Measurements from ENCODE around the gene FERMT3.

The FERMT3 gene

GRCh38 chr11:64186492-64187165 is 19.9 kb upstream of the FERMT3 start:
- peak; percentile 71 to 72 for DNase-seq

GRCh38 chr11:64192434-64192833 is 14.1 kb upstream of the FERMT3 start:
- DNase-seq, result no peak

DNA sequence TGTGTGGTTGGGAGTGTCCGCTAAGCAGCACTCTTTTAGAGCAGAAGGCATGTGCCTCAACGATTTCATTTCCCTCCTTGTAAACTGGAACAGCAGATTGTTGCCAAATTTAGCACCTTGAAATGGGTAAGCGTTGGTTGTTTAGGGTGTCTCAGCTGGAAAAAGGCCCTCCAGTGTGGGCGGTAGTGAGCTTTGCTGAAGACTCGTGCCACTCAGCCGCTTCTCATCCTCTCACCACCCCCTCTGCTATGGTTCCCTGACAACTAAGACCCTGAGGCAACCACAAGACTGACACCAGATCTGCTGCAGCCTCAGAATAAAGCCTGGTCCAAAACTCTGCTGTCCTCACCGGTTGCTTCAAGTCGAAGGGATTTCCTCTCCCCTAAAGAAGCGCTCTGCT is 9.9 kb upstream of the FERMT3 start:
- no peak for DNase-seq

GRCh38 chr11:64198511-64198910 is 8.0 kb upstream of the FERMT3 start:
- DNase-seq, result no peak

- no peak for DNase-seq
These were observed 5.0 kb upstream of the FERMT3 start for GRCh38 chr11:64201543-64201942.

GRCh38 chr11:64202992-64203391 is 3.5 kb upstream of the FERMT3 start:
- DNase-seq, result no peak

DNA sequence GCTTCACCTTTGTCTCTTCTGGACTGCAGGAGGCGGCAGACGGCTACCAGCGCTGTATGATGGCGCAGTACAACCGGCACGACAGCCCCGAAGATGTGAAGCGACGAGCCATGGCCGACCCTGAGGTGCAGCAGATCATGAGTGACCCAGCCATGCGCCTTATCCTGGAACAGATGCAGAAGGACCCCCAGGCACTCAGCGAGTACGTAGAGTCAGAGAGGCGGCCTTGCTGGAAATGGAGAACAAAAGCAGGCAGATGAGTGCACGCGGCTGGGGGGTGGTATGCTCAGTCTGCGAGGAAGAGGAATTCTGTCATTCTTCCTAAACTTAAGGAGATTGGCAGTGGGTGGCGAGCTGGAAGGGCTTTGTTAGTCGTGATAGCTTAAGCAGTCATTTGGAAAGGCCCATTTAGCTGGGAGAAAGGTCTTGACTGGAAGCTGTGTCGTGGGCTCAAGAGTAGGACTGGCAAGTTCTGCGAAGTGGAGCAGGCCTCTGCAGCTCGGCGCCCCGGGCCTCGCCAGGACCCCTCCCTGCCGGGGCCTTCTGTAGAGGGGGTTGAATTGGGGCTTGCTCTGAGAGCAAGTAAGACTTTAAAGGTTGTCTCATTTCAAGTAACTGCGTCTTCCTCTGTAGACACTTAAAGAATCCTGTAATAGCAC is 3.0 kb upstream of the FERMT3 start:
- no peak for DNase-seq

DNA sequence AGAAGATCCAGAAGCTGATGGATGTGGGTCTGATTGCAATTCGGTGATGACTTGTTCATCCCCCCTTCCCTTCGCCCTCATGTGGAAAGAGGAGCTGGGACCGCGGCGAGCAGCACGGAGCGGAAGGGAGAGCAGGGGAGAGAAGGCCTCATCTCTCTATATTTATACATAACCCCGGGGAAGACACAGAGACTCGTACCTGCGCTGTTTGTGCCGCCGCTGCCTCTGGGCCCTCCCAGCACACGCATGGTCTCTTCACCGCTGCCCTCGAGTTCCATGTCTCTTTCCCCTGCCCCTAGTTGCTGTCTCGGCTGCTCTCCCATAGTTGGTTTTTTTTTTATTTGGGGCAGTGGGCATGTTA is 2.5 kb upstream of the FERMT3 start:
- no peak for DNase-seq

DNA sequence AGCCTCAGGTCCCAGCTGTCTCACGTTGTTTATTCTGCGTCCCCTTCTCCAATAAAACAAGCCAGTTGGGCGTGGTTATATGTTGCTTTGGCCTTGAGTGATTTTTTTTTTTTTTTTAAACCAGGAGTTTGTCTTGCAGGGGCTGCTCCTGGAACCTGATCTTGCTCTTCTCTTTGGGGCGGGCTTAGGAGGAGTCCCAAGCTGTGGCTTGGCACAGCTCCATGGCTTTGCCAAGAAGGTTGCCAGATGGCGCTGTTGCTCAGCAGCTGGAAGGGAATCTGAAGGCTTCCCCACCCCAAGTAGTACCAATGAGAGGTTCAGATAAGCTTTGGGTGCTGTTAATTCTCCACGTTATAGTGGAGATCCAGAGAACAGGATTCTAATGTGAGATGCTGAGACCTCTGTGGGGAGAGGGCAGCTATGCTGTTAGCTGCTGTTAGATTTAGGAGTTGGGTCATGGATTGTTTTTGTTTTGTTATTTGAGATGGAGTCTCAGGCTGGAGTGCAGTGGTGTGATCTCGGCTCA is 2.0 kb upstream of the FERMT3 start:
- DNase-seq, result peak; percentile 79 to 82

- DNase-seq, result peak; percentile 89 to 92
These were observed 950 bp downstream of the FERMT3 start for GRCh38 chr11:64207256-64208085.

- DNase-seq, result no peak
These were observed 1.7 kb downstream of the FERMT3 start for GRCh38 chr11:64208086-64208795.

DNA sequence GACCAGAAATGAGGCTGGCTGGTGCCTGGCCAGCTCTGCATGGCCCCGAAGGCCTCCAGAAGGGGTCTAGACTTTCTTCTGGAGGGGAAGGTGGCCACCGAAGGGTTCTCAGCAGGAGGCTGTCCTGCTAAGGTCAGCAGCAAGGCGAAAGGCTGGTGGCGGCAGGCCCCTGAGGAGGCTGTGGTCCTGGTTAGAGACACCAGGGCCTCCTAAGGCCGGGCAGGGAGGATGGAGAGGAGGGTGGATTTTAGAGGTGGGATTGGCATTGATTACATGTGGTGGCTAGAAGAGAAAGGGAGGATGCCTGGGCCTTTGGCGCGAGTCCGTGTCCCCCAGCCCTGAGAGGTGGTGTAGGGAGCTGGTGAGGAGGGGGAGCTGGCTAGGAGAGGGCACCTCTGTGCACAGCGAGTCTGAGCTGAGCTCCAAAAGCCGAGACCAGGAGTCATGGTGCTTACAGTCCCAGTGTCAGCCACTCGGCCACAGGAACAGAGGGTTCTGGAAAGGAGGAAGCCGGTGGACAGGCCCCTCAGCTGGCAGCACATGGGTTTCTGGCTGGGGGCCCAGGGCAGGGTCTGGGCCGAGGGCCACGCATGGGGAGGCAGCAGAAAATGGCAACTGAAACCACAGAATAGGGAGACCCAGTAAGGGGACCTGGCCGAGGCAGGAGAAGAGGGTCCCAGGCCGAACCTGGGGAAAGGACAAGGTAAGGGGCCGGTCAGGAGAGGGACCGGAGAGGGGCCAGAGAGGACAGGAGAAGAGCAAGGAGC is 2.5 kb downstream of the FERMT3 start:
- no peak for DNase-seq

GRCh38 chr11:64209563-64209843 is 3.0 kb downstream of the FERMT3 start:
- DNase-seq, result no peak

DNA sequence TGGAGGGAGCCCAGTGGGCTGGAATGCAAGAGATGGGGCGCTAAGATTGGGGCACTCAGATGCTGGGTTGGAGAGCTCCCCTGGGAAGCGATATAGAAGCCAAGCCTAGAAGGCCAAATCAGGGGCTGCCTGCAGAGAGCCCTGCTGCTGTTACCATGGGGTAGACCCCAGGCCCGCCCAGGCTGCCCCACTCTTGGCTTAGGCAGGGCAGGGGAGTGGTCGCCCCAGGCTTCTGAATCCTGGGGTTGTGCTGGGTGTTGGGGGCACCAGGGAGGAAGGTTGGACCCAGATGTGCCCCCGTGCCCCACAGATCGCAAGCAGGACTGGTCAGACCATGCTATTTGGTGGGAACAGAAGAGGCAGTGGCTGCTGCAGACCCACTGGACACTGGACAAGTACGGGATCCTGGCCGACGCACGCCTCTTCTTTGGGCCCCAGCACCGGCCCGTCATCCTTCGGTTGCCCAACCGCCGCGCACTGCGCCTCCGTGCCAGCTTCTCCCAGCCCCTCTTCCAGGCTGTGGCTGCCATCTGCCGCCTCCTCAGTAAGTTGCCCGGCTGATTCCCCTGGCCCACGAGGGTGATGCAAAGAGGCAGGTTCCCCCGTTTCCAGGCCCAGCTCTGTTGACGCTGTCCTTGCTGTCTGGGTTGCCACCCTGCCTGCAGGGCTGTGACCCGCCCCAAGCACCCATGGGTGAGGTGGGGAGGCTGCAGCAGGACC is 3.9 kb downstream of the FERMT3 start:
- DNase-seq, result no peak

DNA sequence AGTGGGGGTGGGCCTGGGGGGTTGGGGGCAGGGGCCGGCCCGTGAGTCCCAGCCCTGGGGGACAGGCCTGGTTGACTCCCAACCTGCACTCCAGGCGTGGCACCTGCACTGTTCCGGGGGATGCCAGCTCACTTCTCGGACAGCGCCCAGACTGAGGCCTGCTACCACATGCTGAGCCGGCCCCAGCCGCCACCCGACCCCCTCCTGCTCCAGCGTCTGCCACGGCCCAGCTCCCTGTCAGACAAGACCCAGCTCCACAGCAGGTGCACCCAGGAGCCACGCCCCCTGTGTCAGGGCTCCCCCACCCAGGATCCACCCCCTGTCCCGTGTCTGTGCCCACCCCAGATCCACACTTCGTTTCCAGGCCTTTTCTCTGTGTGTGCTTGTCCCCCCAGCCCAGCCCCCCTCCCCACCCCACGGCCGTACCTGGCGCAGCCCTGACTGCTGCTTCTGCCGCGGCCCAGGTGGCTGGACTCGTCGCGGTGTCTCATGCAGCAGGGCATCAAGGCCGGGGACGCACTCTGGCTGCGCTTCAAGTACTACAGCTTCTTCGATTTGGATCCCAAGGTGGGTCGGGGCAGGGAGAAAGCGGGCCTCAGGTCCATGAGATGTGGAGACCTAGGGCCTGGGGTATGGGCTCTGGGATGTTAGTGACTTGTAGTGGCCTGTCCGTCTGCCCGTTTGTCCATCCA is 4.8 kb downstream of the FERMT3 start:
- no peak for DNase-seq

- no peak for DNase-seq
These were observed 10.4 kb downstream of the FERMT3 start for GRCh38 chr11:64216879-64217278.

DNA sequence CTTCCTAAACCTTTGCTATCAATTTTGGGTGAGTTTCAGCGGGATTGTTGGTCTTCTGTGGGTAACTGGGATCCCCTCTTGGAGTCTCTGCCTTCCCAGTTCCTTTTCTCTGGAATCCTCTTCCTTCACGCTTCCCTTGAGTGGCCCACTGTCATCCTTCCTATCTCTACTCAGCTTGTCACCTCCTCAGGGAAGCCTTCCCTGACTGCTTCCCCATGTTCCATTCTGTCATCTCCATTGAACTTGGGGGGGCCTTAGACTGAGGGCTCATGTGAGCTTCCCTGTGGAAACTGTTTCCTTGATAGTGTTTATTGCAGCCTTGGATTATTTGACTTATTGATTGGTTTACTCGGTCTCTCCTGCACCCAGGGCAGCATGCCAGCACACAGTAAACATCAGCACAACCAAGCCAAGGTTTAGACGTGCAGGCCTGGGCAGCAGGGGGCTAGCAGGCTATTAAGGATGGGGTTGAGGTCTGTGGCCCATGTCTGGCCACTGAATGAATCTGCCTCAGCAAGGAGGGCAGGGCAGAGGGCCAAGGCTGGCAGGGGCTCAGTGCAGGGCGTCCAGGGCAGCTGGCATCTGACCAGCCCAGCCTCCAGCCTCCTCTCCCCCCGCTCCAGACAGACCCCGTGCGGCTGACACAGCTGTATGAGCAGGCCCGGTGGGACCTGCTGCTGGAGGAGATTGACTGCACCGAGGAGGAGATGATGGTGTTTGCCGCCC is 12.3 kb downstream of the FERMT3 start:
- no peak for DNase-seq

DNA sequence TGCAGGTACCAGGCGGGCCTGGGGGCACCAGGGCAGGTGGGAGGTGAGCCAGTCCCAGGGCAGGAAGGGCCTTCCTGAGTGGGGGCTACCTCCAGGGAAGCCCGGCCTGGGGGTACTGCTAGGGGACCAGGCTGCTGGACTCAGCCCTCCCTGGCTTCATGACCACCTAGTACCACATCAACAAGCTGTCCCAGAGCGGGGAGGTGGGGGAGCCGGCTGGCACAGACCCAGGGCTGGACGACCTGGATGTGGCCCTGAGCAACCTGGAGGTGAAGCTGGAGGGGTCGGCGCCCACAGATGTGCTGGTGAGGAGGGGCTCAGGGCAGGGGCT is 12.8 kb downstream of the FERMT3 start:
- no peak for DNase-seq

DNA sequence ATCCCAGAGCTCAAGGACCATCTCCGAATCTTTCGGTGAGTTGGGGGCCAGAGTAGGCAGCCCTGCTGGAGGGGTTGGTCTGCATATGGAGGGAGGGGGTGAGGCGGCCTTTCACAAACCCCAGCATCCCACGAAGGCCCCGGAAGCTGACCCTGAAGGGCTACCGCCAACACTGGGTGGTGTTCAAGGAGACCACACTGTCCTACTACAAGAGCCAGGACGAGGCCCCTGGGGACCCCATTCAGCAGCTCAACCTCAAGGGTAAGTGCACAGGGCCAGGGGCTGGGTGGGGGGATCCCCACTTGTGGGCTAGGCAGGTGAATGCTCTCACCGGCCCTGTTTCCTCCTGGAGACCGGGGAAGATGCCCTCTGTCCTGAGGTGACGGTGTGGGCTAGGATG is 13.2 kb downstream of the FERMT3 start:
- DNase-seq, result no peak

DNA sequence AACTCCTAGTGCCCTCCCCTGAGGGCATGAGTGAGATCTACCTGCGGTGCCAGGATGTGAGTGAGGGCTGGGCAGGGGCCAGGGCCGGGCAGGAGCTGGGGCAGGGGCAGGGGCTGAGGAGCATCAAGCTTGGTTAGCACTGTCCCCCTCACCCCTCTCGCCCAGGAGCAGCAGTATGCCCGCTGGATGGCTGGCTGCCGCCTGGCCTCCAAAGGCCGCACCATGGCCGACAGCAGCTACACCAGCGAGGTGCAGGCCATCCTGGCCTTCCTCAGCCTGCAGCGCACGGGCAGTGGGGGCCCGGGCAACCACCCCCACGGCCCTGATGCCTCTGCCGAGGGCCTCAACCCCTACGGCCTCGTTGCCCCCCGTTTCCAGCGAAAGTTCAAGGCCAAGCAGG is 13.8 kb downstream of the FERMT3 start:
- no peak for DNase-seq

DNA sequence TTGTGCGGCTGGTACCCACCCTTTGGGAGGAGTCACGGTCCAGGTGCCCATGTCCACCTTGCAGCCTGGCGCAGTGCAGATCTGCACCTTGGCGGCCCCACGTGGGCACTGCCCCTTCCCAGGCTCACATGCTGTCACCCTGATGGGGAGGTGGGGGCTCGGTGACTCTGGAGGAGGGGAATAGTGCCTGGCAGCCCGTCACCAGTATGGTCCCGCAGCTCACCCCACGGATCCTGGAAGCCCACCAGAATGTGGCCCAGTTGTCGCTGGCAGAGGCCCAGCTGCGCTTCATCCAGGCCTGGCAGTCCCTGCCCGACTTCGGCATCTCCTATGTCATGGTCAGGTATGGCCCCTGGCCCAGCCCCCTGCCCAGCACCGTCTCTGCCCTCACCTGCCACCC is 14.3 kb downstream of the FERMT3 start:
- no peak for DNase-seq

Measured in activated T-cell treated with anti-CD3 and anti-CD28 coated beads, Interleukin-2, amount 50 U/mL, for 48 hours (primary cell).